GDM1 (cell line): ENCODE results near the gene PIK3C2G.

Source experiments
- DNase-seq: peaks from one replicate; lab custom pipeline; 2025; lab: John Stamatoyannopoulos, UW

Gene PIK3C2G

DNA sequence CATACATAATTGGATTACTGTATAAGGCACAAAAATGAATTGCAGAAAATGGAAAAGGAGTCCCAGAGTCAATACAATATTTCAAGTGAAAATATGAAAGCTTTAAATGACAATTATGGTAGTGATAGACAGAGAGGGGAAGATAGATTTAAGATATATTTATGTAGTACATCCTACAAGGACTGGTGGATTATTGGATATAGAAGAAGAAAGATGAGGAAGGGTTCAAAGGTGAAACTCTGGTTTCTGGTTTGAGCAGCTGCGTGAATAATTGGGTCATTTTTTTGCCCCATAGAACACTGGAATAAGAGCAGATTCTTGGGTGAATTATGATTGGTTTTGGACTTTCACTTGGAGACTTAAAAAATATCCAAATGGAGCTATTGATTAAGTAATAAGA is 19.4 kb downstream of the PIK3C2G start:
- DNase-seq = no peak

DNA sequence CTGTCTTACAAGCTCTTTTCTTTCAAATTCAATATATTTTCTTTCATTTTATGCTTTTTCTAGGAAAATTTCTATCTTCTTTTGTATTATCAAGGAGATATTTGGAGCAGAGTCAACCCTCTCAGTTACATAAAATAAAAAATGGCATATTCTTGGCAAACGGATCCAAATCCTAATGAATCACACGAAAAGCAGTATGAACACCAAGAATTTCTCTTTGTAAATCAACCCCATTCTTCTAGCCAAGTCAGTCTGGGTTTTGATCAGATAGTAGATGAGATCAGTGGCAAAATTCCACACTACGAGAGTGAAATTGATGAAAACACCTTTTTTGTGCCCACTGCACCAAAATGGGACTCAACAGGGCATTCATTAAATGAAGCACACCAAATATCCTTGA is 20.6 kb downstream of the PIK3C2G start:
- DNase-seq = no peak

DNA sequence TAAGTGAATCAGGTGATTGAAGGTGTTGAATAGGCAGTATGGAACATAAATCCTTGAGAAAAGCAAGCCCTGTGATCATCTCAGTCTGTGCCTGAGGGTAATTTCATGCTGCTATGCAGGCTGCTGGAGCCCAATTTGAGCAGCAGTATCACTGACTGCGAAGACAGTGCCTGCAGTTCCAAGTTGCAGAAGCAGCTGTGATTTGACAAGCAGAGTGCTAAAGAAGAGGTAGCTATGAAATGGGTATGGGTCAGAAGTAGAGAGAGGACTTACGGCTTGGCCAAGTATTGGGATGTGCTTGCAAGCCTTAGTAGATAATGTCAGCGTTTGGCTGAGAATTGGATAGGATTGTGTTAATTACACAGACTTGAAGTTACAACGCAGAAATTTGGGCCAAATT is 22.5 kb downstream of the PIK3C2G start:
- no peak for DNase-seq

DNA sequence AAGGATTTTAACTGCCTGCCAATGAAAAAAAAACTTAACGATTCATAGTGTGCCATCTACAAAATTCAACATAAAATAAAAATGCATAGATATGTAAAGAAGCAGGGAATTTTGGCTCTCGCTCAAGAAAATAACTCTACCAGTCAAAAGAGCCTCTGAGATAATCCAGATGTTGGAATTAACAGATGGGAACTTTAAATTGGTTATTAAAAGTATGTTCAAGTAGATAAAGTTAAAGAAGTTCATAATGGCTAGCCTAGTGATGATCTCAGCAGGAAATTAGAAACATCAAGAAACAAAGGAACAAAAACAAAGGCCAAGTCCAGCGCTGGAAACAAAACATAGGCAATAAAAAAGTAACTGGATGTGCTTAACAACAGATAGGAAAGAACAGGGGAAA is 23.1 kb downstream of the PIK3C2G start:
- DNase-seq = no peak

DNA sequence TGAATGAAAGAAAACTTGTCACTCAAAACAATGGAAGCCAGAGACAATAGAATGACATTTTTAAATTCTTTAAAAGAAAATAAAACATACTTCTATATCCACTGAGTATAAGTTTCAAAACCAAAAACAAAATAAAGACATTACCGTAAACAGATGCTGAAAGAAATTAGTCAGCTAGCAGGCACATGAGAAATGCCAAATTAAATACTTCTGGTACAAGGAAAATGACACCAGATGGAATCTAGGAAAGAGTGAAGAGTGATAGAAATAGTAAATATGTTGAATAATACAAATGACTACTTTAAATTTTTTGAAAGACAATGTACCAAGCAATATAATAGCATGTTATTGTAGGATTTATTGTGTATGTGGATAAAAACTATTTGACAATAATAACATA is 23.8 kb downstream of the PIK3C2G start:
- DNase-seq = no peak

DNA sequence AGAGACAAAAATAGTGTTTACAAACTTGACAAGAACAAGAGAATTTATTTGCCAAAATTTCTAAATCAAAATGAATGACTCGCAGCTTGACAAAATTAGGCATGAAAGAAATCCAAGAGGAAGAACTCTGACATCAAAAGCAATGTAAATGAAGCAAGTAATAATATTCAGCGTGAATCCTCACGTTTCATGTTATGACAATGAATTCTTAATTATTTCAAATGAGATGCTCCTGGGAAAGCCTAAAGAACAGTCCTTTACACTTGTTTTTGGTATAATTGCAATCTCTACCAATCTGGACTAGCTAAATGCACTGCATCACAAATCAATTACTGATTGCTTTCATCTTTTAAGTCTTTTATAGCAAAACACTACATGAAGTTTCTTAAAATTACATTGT is 29.1 kb downstream of the PIK3C2G start:
- DNase-seq = no peak

DNA sequence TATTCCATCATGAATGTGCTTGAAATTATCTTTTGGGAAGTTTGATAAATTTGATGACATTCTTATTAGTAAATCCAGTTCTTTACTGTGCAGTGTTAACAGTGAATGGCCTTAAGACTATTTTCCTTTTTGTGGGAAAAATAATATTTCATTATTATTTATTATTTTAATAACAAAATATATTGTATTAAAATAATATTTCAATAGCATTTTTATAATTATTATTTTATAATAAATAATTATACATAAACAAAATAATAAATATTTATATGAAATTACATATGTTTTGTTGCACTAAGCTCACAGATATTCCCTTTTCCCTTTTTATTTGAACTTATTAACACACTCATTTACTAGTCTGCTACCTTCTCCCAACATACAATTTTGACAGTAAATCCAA is 33.6 kb downstream of the PIK3C2G start:
- DNase-seq = no peak

DNA sequence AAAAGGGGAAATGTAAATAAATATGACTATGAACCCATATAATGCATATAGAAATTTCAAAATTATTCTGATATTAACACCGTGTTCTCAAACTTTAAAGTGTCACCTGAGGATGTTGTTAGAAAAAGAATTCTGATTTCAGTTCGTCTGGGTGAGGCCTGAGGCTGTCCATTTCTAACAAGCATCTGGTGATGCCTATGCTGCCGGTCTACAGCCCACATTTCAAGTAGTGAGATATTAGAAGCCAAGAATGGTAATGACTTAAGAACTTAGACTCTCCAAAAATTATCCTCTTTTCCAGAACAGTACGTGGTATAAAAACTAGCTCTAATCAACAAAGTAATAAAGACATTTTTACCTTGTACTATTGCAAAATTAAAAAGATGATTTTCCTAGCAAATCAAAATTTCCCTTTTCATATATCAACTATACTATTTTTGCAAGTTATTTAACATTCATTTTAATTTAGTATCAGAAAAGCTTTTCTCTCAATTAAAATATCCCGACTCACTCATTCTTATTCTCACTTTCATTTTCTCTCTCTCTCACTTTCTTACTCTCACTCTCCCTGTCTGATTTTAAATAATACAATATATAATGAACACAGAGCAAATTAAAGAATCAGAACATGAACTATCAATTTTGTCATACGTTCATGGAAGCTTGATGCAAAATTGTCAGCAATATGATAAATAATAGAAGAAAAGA is 35.0 kb downstream of the PIK3C2G start:
- DNase-seq = no peak

DNA sequence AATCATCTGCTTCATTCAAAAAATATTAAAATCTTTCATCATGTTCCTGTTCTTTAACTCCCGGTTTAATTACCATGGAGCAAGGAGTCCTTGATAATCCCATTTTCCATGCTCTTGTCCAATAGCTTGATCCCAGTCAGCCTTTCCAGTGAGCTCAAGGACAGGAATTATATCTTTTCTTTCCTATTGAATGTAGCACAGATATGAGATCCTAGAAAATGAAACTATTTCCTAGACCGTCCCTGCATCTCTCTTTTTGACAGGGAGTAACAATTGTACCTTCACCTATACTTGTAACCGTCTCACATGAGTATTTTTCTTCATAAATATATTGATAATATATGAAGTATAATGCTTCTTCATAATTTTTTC is 35.6 kb downstream of the PIK3C2G start:
- DNase-seq = no peak

DNA sequence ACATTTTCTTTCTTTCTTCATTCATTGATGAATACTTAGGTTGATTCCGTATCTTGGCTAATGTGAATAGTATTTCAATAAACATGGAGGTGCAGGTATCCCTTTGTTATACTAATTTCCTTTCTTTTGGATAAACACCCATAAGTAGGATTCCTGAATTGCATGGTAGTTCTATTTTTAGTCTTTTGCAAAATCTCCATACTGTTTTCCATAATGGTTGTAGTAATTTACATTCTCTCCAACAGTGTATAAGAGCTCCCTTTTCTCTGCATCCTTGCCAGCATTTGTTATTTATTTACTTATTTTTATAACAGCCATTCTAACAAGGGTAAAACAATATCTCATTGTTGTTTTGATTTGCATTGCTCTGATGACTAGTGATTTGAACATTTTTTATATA is 36.6 kb downstream of the PIK3C2G start:
- no peak for DNase-seq

DNA sequence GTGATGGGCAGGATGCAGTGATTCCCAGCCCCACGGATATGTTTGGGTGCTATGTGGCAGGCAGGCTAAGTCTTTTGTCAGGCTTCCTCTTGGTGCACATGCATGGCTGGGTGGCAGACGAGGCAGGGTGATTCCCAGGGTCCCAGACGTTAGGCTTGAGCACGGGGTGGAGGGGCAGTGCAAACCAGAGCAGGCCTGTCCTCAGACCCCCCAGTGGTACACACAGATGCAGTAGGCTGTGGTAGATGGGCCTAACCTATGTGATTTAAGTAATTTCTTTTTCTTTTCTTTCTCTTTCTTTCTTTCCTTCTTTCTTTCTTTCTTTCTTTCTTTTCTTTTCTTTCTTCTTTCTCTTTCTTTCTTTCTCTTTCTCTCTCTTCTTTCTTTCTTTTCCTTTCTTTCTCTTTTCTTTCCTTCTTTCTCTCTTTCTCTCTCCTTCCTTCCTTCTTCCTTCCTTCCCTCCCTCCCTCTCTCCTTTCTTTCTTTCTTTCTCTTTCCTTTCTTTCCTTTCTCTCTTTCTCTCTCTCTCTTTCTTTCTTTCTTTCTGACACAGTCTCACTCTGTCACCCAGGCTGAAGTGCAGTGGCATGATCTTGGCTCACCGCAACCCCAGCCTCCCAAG is 41.6 kb downstream of the PIK3C2G start:
- no peak for DNase-seq

DNA sequence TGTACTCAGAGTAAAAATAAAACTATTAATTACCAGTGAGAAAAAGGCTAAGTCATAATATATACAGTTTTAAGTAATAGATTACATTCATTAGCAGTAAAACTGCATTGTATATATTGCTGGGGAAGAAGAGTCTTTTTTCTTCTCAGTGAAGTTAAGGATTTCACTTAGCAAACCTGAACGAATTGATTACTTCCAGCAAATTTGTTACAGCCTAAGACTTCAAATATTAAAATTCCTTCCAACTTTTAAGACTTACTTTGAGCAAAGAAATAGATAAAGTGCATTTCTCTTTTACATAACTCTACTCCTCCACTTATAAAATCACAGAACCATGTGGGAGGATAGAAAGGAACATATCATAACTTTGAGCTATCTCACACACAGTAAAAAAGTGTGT is 43.3 kb downstream of the PIK3C2G start:
- no peak for DNase-seq

DNA sequence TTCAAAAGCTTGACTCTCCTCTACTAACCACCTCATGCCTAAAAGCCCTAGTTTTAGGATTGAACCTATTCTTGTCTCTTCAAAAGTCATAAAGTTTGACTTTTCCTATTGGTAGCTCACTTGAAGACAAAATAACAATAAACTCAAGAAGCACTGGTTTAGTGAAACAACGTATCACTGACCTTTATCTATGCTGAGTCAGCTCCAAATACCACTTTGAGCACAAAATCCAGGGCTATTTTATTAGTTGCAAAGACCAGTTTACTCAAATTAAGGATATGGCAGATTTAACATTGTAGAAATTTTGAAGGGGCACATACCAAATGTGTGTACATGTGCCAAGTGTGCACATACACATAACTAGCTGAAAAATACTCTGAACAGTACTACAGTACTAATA is 45.0 kb downstream of the PIK3C2G start:
- no peak for DNase-seq

DNA sequence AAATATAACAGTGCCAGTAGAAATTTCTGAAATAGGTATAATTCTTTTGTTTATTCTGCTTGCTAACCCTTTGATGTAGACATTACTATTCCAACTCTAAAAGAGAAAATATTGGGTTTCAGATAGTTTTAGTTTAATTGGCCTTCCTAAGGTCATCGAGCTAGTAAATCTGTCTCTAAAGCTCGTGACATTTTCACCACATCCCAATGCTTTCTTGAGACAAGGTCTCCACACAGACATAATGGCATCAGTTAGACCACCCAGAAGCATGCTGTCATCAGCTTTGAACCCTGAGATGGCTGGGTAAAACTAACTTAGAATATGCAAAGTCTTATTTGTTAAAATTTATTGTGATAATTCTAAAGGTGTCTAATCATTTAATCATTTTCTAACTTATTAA is 52.0 kb downstream of the PIK3C2G start:
- no peak for DNase-seq

DNA sequence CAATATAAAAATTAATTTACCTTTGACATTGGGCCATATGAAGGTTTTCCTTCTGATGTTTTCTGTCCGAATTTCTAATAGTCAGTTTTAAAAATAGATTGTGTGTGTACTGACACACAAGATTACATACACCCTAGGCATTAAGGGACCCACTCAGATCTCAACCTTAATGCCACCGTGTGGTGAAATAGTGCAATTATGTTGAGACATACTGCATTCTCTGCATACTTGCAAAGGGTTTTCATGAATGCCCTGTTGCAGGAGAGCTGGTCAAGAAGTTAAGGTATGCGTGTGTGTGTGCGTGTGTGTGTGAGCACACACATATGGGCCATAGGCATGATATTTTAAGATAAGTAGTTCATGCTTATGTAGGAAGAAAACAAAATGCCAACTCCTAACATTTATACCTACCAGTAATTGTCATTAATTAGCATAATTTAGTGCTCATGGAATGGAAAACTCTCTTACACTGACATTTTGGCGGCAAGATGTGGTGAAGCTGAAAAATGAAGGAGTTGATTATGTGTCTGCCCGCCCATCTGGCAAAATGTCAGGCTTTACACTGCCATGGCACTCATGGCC is 58.8 kb downstream of the PIK3C2G start:
- DNase-seq = peak; percentile 1

DNA sequence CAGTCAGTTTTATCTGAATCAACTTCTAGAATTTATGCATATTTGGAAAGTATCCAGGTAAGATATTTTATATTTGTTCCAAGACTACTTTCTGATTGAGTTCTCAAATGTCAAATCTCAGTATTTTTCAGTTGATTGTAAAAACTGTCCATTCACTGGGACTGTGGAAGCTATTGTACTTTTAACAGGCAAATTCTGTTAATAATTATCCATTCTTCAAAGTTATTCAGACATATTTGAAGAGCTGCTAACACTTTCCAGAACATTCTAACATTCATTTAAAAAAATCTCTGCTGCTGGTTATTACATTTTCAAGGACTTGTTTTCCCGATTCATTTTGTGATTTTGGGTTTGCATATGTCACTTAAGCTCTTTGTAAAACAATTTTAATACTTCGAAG is 59.7 kb downstream of the PIK3C2G start:
- DNase-seq = no peak

DNA sequence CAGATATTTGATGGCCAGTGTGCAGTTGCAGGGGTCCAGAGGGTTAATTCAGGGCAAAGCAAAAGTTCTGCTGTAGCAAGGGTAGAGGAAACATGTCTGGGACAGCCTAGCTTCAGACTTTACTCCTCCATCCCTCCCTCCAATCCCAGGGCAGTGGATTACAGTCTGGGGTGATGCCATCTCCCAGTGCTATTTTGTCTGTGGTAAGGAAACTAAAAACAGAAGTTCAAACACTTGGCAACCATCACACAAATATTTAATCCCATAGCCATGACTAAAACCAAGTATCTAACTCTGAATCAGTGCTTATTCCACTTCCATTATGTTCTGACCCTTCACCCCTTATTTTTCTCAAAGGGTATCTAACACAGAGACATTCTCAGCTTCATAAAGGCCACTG is 61.8 kb downstream of the PIK3C2G start:
- no peak for DNase-seq

DNA sequence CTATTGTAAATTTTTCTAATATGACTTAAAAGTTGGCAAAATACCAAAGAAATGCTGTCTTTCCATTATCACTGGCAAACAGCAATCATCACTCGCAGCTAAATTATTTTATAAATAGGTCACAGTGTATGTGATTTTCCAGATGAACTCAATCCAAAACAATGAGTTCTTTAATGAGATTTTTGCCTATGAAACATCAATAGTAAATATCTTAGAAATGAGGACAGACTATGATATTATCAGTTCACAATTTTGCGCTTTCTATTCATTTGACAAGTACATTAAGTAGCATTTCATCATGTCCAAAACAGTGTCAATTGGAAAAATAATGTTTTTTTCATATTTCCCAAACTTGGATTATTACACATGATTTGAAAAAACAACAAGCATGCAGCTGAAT is 65.7 kb downstream of the PIK3C2G start:
- no peak for DNase-seq

DNA sequence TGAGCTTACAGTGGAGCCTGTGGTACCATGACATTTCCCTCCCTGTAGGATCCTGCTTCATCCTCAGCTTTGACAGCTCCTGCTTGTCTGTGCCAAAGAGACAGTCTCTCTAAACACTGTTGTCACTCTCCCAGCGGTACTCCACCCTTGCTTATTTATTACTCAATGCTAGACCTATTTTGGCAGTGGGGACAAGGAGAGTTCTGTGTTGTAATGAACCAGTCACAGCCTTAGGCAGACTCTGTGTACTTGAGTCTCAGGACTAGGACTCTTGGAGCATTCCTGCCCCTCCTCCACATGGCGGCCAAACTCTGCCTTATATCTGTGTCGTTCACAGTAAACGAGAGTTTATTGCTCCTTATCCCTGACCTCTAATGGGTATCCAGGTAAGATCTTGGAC is 70.9 kb downstream of the PIK3C2G start:
- no peak for DNase-seq

DNA sequence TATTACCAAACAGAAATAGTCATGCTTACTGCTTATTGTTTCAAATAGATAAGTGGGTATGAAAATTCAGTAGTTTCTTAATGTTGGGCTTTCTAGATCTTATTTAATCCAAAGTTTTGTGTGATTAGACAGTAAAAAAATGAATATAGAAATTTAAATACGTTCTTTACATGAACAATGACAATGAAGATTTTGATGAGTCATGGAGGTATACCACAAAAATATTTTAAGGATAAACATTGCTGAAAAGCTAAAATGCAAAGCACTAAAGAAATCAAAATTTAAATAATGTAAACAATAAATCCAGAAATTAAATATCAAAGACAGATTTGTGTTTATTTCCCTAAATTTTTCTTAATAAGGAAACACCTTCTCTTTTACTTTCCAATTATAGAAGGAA is 78.3 kb downstream of the PIK3C2G start:
- no peak for DNase-seq

DNA sequence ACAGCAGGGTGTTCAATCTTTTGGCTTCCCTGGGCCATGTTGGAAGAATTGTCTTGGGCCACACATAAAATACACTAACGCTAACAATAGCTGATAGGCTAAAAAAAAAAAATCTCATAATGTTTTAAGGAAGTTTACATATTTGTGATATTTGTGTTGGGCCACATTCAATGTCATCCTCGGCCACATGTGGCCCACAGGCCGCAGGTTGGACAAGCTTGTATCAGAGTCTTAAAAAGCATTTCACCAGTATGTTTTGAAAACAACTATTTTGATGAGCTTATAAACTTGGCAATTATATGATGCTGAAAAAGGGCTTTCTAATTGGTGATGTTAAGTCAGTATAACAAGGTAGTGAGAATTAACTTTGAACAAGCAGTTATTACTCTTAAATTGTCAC is 78.9 kb downstream of the PIK3C2G start:
- DNase-seq = no peak

DNA sequence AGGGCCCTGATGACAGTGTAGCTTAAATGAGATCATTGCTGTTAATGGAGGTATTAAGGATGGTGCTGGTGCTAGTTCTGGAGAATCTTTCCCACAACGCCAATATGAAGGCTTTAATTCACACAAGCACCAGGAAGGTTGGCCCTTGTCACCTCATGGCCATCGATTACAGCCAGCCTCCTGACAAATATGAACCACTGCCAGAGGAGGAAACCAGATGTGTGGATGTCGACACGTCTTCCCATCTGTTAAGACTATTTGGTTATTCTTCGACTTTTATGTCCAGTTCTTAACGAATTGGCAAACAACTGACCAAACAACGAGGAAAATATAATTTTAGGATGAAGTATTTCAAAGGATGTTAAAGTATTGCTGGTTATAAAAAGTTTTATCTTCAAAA is 79.5 kb downstream of the PIK3C2G start:
- no peak for DNase-seq

DNA sequence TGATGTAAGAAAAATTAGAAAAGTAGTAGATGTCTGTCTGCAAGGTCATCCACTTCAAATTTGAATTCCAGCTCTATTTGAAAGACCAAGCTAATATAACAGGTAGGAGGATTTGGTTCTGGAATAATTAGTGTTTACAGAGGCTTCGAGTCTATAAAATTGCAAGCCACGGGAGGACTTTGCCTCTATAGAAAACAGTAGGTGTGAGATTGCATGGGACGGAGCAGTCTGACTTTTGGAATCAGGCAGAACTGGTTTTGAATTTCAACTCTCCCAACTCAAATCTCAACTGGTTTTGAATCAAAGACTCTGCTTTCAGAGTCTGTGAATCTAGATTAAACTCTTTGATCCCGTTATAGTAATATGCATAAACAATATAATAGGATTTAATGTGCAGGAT is 82.4 kb downstream of the PIK3C2G start:
- no peak for DNase-seq
